ENCODE measurements around the gene ADCYAP1R1.

DNA sequence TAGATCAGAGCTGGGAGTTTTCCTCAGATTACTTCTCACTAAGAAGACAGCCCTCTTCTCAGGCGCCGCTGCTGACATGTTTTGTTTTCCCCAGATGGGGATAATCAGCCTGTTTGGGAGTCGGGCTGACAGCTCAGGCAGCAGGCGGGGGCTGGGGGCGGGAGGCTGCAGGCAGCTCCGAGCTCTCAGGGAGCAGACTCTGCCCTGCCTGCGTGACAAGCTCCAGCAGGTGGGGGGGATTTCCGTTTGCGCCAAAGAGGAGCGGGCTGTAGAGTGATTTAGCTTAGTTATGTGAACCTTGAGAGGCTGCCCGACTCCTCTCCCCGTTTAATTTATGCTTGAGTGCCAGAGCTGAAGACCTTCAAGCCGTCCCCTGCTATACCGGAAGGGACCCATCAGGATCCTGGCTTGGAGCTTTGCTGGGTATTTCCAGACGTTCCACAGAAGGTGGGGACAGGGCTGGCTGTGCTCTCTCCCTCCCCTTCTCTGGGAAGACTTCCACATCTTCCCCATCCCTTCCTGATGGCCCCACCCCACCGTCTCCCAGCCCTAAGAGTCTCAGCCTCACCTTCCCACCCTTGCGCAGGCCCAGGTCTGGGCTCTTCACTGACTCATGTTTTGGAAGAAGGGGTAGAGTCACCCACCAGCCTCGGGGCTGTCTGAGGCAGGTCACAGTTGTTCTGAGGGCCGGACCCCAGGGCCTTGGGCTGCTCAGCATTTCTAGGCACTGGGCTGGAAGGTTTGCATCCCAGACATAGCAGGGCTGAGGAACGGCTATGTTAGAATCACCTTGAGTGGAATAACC, 24.7 kb upstream of the ADCYAP1R1 start:
- TF ChIP-seq HDGF (IDR thresholded peaks at IDR 0.05; ENCODE audit: borderline replicate concordance) (no peak), BHLHE40 (IDR thresholded peaks at IDR 0.05; ENCODE audit: borderline replicate concordance) (no peak), SUZ12 (IDR thresholded peaks at IDR 0.05) (no peak), FOXM1 (IDR thresholded peaks at IDR 0.05; ENCODE audit: borderline replicate concordance) (no peak), ZNF384 (IDR thresholded peaks at IDR 0.05) (no peak), SP1 (IDR thresholded peaks at IDR 0.05) (no peak), TARDBP (IDR thresholded peaks at IDR 0.05) (no peak), FOXA1 (IDR thresholded peaks at IDR 0.05) (no peak)
